Measurements from ENCODE around the gene LNX2. TPM values are rescaled to one million over a fixed set of nuclear protein-coding genes. Genes with fewer than 3 reads are reported as not detected.

LNX2 gene
- total RNA-seq, 4 donors from 2014 or later: 17.3 to 19.9 (median 17.8) TPM

DNA sequence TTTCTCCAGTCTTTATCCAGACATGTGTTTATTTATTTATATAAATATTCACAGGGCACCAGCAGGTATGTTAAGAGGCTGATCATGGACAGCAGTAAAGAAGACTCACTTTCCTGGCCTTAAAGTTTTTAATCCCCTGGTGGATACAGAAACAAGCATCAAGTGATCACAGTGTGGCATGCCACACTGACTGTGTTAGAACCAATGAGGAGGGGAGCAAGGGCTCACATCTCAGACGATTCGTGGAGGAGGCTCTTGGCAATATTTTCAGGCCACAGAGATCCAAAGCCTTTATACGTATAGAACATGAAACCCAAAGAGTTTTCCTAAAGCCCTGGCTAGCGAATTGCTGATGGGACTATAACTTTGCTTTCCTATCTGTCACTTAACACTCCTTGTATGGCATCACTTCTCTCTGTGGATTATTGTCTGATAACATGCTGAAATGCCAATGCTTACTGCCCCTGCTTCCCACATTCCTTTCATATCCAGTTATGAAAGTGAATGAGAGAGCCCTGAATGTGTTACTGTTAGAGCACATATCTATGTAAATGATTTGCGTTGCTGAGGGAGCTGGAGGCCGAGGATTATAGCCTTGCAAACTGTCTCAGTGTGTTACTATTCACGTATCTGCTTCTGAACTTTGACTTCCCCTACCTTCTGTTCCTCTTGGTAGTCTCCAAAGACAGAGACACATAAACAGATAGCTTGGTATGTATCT, 39.0 kb upstream of the LNX2 start:
- no peaks in the 10 kb centered on the region for H3K36me3 ChIP-seq
- H3K4me1 ChIP-seq: peaks cover 6 to 17% of the 10 kb centered on the region in 2 donors
- intact Hi-C loops (cut with DNase I): no loop called here
- 92 to 97% methylated on average over 7 of the region's 7 CpGs for WGBS, 2 donors
- no peak overlapping the region for H3K4me3 ChIP-seq (replicated peaks in 1 of 3)
- no peaks in the 10 kb centered on the region for H3K27me3 ChIP-seq
- no peak for DNase-seq
- H3K9me3 ChIP-seq: no peaks in the 10 kb centered on the region
- no peak for TF ChIP-seq POLR2A (IDR thresholded peaks at IDR 0.05)
- TF ChIP-seq, protein P1, sequence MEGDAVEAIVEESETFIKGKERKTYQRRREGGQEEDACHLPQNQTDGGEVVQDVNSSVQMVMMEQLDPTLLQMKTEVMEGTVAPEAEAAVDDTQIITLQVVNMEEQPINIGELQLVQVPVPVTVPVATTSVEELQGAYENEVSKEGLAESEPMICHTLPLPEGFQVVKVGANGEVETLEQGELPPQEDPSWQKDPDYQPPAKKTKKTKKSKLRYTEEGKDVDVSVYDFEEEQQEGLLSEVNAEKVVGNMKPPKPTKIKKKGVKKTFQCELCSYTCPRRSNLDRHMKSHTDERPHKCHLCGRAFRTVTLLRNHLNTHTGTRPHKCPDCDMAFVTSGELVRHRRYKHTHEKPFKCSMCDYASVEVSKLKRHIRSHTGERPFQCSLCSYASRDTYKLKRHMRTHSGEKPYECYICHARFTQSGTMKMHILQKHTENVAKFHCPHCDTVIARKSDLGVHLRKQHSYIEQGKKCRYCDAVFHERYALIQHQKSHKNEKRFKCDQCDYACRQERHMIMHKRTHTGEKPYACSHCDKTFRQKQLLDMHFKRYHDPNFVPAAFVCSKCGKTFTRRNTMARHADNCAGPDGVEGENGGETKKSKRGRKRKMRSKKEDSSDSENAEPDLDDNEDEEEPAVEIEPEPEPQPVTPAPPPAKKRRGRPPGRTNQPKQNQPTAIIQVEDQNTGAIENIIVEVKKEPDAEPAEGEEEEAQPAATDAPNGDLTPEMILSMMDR (IDR thresholded peaks at IDR 0.05): no peak
- H3K27ac ChIP-seq: no peak overlapping the region

DNA sequence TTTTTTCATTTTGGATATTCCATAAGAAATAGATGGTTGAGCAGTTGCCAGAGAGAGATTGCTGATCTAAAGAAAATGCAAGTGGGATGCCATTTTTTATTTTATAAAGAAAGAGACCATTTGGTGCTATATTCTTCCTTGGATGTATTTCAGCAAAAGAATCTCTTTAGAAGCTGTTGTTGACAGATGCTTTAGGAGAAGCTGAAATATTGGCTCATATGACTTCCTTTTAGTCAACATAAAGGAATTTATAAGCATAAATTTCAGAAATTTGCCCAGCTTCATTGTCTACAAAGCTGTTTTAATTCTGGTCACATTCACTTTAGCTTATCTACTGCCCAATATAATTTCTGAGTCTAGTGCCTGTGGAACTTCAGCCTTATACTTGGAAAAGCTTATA, 38.2 kb upstream of the LNX2 start:
- TF ChIP-seq, protein P1 (IDR thresholded peaks at IDR 0.05): no peak
- TF ChIP-seq POLR2A (IDR thresholded peaks at IDR 0.05): no peak
- intact Hi-C loops (cut with DNase I): no loop called here

DNA sequence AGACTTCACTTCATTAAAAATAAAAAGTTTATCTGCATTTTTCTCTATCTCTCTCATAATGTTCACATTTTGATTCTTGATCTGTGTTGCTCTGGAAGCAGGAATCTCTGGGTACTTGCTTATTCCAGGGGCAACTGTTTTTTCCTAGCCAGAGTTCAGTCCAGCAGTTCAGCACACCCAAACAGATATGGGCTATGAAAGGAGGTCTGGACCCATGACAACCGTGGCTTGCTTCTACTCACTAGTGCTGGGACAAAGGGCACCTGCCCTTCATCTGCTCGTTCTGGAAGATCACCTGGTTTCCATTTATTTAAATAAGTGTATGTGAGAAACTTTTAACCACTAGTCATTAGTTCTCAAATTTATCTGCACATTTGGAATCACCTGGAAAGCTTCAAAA, 37.4 kb upstream of the LNX2 start:
- 92 to 93% methylated on average over 2 of the region's 2 CpGs for WGBS, 2 donors
- Histone ChIP-seq H3K36me3 (no peaks in the 10 kb centered on the region), H3K27me3 (no peaks in the 10 kb centered on the region), H3K4me1 (peaks cover 0 to 10% of the 10 kb centered on the region in 2 donors), H3K9me3 (no peaks in the 10 kb centered on the region), H3K4me3 (replicated peaks in 1 of 3) (no peak overlapping the region), H3K27ac (no peak overlapping the region)
- intact Hi-C loops (cut with DNase I): no loop called here
- TF ChIP-seq, protein P1 (IDR thresholded peaks at IDR 0.05): no peak
- TF ChIP-seq POLR2A (IDR thresholded peaks at IDR 0.05): no peak
- no peak for DNase-seq

More for the DNA sequence above, 38.2 kb upstream of the LNX2 start:
- no peaks in the 10 kb centered on the region for H3K27me3 ChIP-seq
- no peaks in the 10 kb centered on the region for H3K9me3 ChIP-seq
- H3K4me1 ChIP-seq: peaks cover 3 to 15% of the 10 kb centered on the region in 2 donors
- no peak overlapping the region for H3K4me3 ChIP-seq (replicated peaks in 1 of 3)
- H3K36me3 ChIP-seq: no peaks in the 10 kb centered on the region
- no peak overlapping the region for H3K27ac ChIP-seq
- DNase-seq: no peak

DNA sequence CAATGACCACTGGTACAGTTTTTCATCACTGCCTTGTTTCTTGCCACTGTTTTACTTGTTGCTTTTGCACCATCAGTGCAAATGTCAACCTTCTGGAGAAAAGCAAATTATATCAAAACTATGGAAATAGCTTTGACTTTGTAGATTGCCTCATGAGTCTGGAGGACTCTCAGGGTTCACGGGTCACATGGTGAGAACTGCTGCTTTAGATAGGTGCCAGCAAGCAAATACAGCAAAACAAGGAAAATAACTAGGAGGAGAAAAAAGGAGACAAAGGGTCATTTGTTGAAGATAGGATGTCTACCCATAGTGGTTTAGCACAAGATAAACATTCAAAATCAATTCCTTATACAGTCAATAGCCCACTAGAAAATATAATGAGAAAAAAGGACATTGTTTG, 34.5 kb upstream of the LNX2 start:
- 87 to 100% methylated on average over 1 of the region's 1 CpG for WGBS, 2 donors

DNA sequence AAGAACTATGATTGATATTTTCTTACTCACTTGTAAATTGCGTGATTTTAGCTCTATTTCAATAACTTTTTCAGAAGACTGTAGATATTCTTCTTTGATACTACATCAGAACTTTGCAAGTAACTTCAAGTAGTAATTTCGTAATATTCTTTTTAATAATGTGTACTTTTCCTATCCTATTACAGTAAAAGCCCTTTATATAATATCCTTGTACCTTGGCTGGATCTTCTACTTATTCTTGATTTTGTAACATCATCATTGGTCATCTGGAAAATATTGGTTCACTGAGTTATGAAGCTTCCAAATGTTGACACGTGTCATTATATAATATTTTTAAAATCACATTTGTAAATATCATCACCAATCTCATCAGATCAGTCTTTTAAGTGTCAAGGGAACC, 33.7 kb upstream of the LNX2 start:
- H3K36me3 ChIP-seq: peaks cover 14 to 17% of the 10 kb centered on the region in 2 donors
- no peak overlapping the region for H3K4me3 ChIP-seq (replicated peaks in 1 of 3)
- no peak for TF ChIP-seq POLR2A (IDR thresholded peaks at IDR 0.05)
- TF ChIP-seq, protein P1 (IDR thresholded peaks at IDR 0.05): no peak
- H3K9me3 ChIP-seq: no peaks in the 10 kb centered on the region
- 95 to 96% methylated on average over 3 of the region's 3 CpGs for WGBS, 2 donors
- DNase-seq: no peak
- H3K27me3 ChIP-seq: no peaks in the 10 kb centered on the region
- peaks cover 0 to 10% of the 10 kb centered on the region in 2 donors for H3K4me1 ChIP-seq
- H3K27ac ChIP-seq: no peak overlapping the region
- intact Hi-C loops (cut with DNase I): no loop called here

More for the DNA sequence above, 34.5 kb upstream of the LNX2 start:
- no peaks in the 10 kb centered on the region for H3K9me3 ChIP-seq
- no peak overlapping the region for H3K27ac ChIP-seq
- peaks cover 0 to 10% of the 10 kb centered on the region in 2 donors for H3K4me1 ChIP-seq
- no peak for DNase-seq
- intact Hi-C loops (cut with DNase I): no loop called here
- peaks cover 9 to 12% of the 10 kb centered on the region in 2 donors for H3K36me3 ChIP-seq
- H3K4me3 ChIP-seq (replicated peaks in 1 of 3): no peak overlapping the region
- TF ChIP-seq POLR2A (IDR thresholded peaks at IDR 0.05): no peak
- TF ChIP-seq, protein P1 (IDR thresholded peaks at IDR 0.05): no peak
- H3K27me3 ChIP-seq: no peaks in the 10 kb centered on the region

All from thyroid gland (tissue), 4 donors.